ENCODE data around the gene NOSTRIN.

DNA sequence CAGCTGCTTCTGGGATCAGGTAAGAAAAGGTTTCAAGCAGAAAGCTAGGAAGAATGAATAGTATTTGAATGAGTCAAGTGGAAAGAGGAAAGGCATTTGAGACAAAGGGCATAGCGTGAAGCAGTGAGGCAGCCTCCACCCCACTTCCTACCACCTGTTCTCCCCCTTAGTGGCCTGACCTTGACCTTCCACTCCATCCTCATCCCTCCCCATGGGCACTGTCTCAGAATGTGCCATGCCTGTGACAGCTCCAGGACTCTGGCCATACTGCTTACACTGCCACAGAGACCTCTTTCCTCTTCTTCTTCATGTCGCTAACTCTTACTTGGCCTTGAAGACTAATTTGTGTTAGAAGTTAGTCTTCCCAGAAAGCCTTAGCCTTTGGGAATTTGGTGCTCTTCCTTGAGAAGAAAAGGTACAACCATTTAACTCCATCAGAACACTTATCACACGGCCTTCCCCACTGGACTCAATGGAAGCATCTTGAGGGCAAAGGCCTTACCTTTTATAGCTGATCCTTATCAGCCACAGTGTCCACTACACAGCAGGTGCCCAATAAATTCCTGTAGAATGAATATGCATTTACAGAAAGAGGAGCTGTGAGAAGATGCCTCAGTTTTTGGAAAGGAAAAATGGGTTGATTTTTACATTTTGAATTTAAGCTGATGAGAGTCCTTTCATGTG, 15.2 kb upstream of the NOSTRIN start:
- TF ChIP-seq, protein P1, sequence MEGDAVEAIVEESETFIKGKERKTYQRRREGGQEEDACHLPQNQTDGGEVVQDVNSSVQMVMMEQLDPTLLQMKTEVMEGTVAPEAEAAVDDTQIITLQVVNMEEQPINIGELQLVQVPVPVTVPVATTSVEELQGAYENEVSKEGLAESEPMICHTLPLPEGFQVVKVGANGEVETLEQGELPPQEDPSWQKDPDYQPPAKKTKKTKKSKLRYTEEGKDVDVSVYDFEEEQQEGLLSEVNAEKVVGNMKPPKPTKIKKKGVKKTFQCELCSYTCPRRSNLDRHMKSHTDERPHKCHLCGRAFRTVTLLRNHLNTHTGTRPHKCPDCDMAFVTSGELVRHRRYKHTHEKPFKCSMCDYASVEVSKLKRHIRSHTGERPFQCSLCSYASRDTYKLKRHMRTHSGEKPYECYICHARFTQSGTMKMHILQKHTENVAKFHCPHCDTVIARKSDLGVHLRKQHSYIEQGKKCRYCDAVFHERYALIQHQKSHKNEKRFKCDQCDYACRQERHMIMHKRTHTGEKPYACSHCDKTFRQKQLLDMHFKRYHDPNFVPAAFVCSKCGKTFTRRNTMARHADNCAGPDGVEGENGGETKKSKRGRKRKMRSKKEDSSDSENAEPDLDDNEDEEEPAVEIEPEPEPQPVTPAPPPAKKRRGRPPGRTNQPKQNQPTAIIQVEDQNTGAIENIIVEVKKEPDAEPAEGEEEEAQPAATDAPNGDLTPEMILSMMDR (conservative IDR thresholded peaks at IDR 0.05; ENCODE audit: low read length), result no peak
- no peak for TF ChIP-seq EZH2phosphoT487 (IDR thresholded peaks at IDR 0.05; ENCODE audit: borderline replicate concordance, low read depth, low read length)

All from OCI-LY7 (cell line).